Karpas-422 (cell line): ENCODE data around the gene C20orf144. TPM values are rescaled to one million over a fixed set of nuclear protein-coding genes. Genes with fewer than 3 reads are reported as not detected.
"Not testable (repeated sequence)": the region's sequence is repeated elsewhere in the genome, so short reads cannot be mapped to it uniquely, and the experiment has no call there.

ENCODE experiments used
- DNase-seq: peaks from one replicate; pipeline ENCODE4 v3.0.0-alpha.2; 2015
- H2AFZ ChIP-seq: fragments of 200-600 bp; sonication (generic); 2 replicates; pipeline ENCODE4 v1.6.1; 2014; ENCODE audit warnings: antibody characterized with exemption, low read length, mixed read lengths
- H3K27ac ChIP-seq: fragments of 200-600 bp; sonication (generic); 2 replicates; pipeline ENCODE4 v1.5.1; 2014; ENCODE audit warnings: mild to moderate bottlenecking, low read length, moderate library complexity
- H3K27me3 ChIP-seq: fragments of 200-600 bp; sonication (generic); 2 replicates; pipeline ENCODE4 v1.6.1; 2014; ENCODE audit warnings: low read length, mixed read lengths
- H3K36me3 ChIP-seq: fragments of 200-600 bp; sonication (generic); 2 replicates; pipeline ENCODE4 v1.6.1; 2014; ENCODE audit warnings: low read length, mixed read lengths; ENCODE audit not compliant: insufficient read depth
- H3K4me1 ChIP-seq: fragments of 200-600 bp; sonication (generic); 2 replicates; pipeline ENCODE4 v1.6.1; 2014; ENCODE audit warnings: mild to moderate bottlenecking, low read length, mixed read lengths
- H3K4me2 ChIP-seq: fragments of 200-600 bp; sonication (generic); 2 replicates; pipeline ENCODE4 v1.6.1; 2014; ENCODE audit warnings: low read length, low read depth, mild to moderate bottlenecking; ENCODE audit not compliant: poor library complexity, severe bottlenecking
- H3K4me3 ChIP-seq: fragments of 200-600 bp; sonication (generic); 2 replicates; pipeline ENCODE4 v1.5.1; 2014; ENCODE audit warnings: mild to moderate bottlenecking, antibody characterized with exemption, low read length, mixed read lengths
- H3K79me2 ChIP-seq: fragments of 200-600 bp; sonication (generic); 2 replicates; pipeline ENCODE4 v1.6.1; 2014; ENCODE audit warnings: mild to moderate bottlenecking, low read length, mixed read lengths
- H3K9ac ChIP-seq: fragments of 200-600 bp; sonication (generic); 2 replicates; pipeline ENCODE4 v1.6.0; 2014; ENCODE audit warnings: low read length
- H3K9me2 ChIP-seq: fragments of 200-600 bp; sonication (generic), shearing (Covaris generic); replicated peaks from 2 replicates; pipeline ENCODE4 v1.6.0; 2014; ENCODE audit warnings: mild to moderate bottlenecking, low read length, moderate library complexity; ENCODE audit not compliant: insufficient read depth
- H3K9me3 ChIP-seq: fragments of 300-700, 200-600 bp; sonication (generic); 2 replicates; pipeline ENCODE4 v1.6.1; 2014; ENCODE audit warnings: low read length, mixed read lengths
- H4K20me1 ChIP-seq: fragments of 200-600 bp; sonication (generic); 2 replicates; pipeline ENCODE4 v1.6.1; 2014; ENCODE audit warnings: mild to moderate bottlenecking, antibody characterized with exemption, low read length, low read depth; ENCODE audit not compliant: insufficient read depth
- total RNA-seq: library from RNA; depleted of rRNA; stranded (reverse); fragments of >200 nt; shearing (Covaris generic); gene quantifications from 2 replicates; pipeline ENCODE4 v1.2.3, GENCODE V29; 2014; ENCODE audit warnings: low replicate concordance

Gene C20orf144
- total RNA-seq, 1 experiment from 2014 or later: 0.45 TPM

GRCh38 chr20:33694639-33695012, 32.5 kb downstream of the C20orf144 start:
- H3K36me3 ChIP-seq: no peaks in the 10 kb centered on the region
- H3K9ac ChIP-seq: no peak overlapping the region
- H3K27ac ChIP-seq: no peak overlapping the region
- H3K27me3 ChIP-seq: no peaks in the 10 kb centered on the region
- no peaks in the 10 kb centered on the region for H3K79me2 ChIP-seq
- no peak overlapping the region for H3K4me3 ChIP-seq
- no peaks in the 10 kb centered on the region for H3K9me3 ChIP-seq
- no peak overlapping the region for H3K4me2 ChIP-seq
- no peak for DNase-seq
- no peaks in the 10 kb centered on the region for H3K9me2 ChIP-seq
- no peak overlapping the region for H2AFZ ChIP-seq
- peaks cover 6% of the 10 kb centered on the region for H3K4me1 ChIP-seq
- H4K20me1 ChIP-seq: no peaks in the 10 kb centered on the region

- no peak for DNase-seq
- Histone ChIP-seq H3K9me2 (no peaks in the 10 kb centered on the region), H3K4me2 (no peak overlapping the region), H3K4me3 (no peak overlapping the region), H3K9ac (no peak overlapping the region), H2AFZ (no peak overlapping the region), H3K36me3 (no peaks in the 10 kb centered on the region), H3K27me3 (no peaks in the 10 kb centered on the region), H3K27ac (no peak overlapping the region), H3K79me2 (no peaks in the 10 kb centered on the region), H3K9me3 (no peaks in the 10 kb centered on the region), H3K4me1 (no peaks in the 10 kb centered on the region), H4K20me1 (no peaks in the 10 kb centered on the region)
Measured at GRCh38 chr20:33696448-33696847, 34.3 kb downstream of the C20orf144 start.

- H3K79me2 ChIP-seq: no peaks in the 10 kb centered on the region
- no peaks in the 10 kb centered on the region for H3K4me1 ChIP-seq
- no peak for DNase-seq
- H4K20me1 ChIP-seq: no peaks in the 10 kb centered on the region
- H3K36me3 ChIP-seq: no peaks in the 10 kb centered on the region
- H3K9me2 ChIP-seq: no peaks in the 10 kb centered on the region
- H3K4me3 ChIP-seq: no peak overlapping the region
- H3K27me3 ChIP-seq: no peaks in the 10 kb centered on the region
- H2AFZ ChIP-seq: no peak overlapping the region
- H3K9ac ChIP-seq: no peak overlapping the region
- no peak overlapping the region for H3K27ac ChIP-seq
- H3K4me2 ChIP-seq: no peak overlapping the region
- no peaks in the 10 kb centered on the region for H3K9me3 ChIP-seq
Measured at GRCh38 chr20:33697129-33697528, 35.0 kb downstream of the C20orf144 start.

GRCh38 chr20:33698966-33699365, 36.8 kb downstream of the C20orf144 start:
- H3K27ac ChIP-seq, H2AFZ ChIP-seq, H3K36me3 ChIP-seq, H3K27me3 ChIP-seq, H3K9ac ChIP-seq, DNase-seq, H3K4me1 ChIP-seq, H3K9me2 ChIP-seq, H3K9me3 ChIP-seq, H3K4me2 ChIP-seq, H4K20me1 ChIP-seq, H3K4me3 ChIP-seq, H3K79me2 ChIP-seq: not testable (repeated sequence)

- not testable (repeated sequence) for H3K9me2 ChIP-seq, H3K9me3 ChIP-seq, H4K20me1 ChIP-seq, DNase-seq, H3K4me3 ChIP-seq, H3K27ac ChIP-seq, H3K4me1 ChIP-seq, H3K4me2 ChIP-seq, H3K36me3 ChIP-seq, H3K9ac ChIP-seq, H3K27me3 ChIP-seq, H2AFZ ChIP-seq, H3K79me2 ChIP-seq
Measured at GRCh38 chr20:33700696-33701441, 38.7 kb downstream of the C20orf144 start.

- H3K4me2 ChIP-seq: no peak overlapping the region
- no peaks in the 10 kb centered on the region for H3K27me3 ChIP-seq
- H3K4me3 ChIP-seq: no peak overlapping the region
- no peaks in the 10 kb centered on the region for H3K36me3 ChIP-seq
- H2AFZ ChIP-seq: no peak overlapping the region
- H3K9ac ChIP-seq: no peak overlapping the region
- H3K27ac ChIP-seq: no peak overlapping the region
- H3K9me2 ChIP-seq: no peaks in the 10 kb centered on the region
- H3K79me2 ChIP-seq: no peaks in the 10 kb centered on the region
- DNase-seq: no peak
- H3K4me1 ChIP-seq: peaks cover 14% of the 10 kb centered on the region
- no peaks in the 10 kb centered on the region for H4K20me1 ChIP-seq
- H3K9me3 ChIP-seq: no peaks in the 10 kb centered on the region
Measured at GRCh38 chr20:33701629-33702450, 39.7 kb downstream of the C20orf144 start.

GRCh38 chr20:33702861-33703260, 40.7 kb downstream of the C20orf144 start:
- H3K27me3 ChIP-seq: no peaks in the 10 kb centered on the region
- H3K9me3 ChIP-seq: no peaks in the 10 kb centered on the region
- no peaks in the 10 kb centered on the region for H3K9me2 ChIP-seq
- no peaks in the 10 kb centered on the region for H3K79me2 ChIP-seq
- H2AFZ ChIP-seq: no peak overlapping the region
- no peaks in the 10 kb centered on the region for H4K20me1 ChIP-seq
- DNase-seq: no peak
- peaks cover 14% of the 10 kb centered on the region for H3K4me1 ChIP-seq
- H3K4me3 ChIP-seq: no peak overlapping the region
- H3K4me2 ChIP-seq: no peak overlapping the region
- no peaks in the 10 kb centered on the region for H3K36me3 ChIP-seq
- H3K9ac ChIP-seq: no peak overlapping the region
- H3K27ac ChIP-seq: no peak overlapping the region

- no peak overlapping the region for H3K9ac ChIP-seq
- peaks cover 14% of the 10 kb centered on the region for H3K4me1 ChIP-seq
- no peak for DNase-seq
Measured at GRCh38 chr20:33703498-33704137, 41.5 kb downstream of the C20orf144 start.

More at GRCh38 chr20:33703498-33704137, 41.5 kb downstream of the C20orf144 start:
- H3K4me2 ChIP-seq: no peak overlapping the region
- H3K9me3 ChIP-seq: no peaks in the 10 kb centered on the region
- no peaks in the 10 kb centered on the region for H3K79me2 ChIP-seq
- H3K27me3 ChIP-seq: no peaks in the 10 kb centered on the region
- no peak overlapping the region for H3K27ac ChIP-seq
- no peaks in the 10 kb centered on the region for H3K9me2 ChIP-seq
- H3K4me3 ChIP-seq: no peak overlapping the region
- no peak overlapping the region for H2AFZ ChIP-seq
- no peaks in the 10 kb centered on the region for H4K20me1 ChIP-seq
- H3K36me3 ChIP-seq: no peaks in the 10 kb centered on the region
